HG03175 (cell line): ENCODE data around the gene ZNF385D.
"Not testable (repeated sequence)": the region's sequence is repeated elsewhere in the genome, so short reads cannot be mapped to it uniquely, and the experiment has no call there.

ENCODE experiments used
- ATAC-seq: cut with Tn5 transposase; IDR thresholded peaks from one replicate; pipeline ENCODE4 v1.9.1; 2021; ENCODE audit warnings: mild to moderate bottlenecking, moderate library complexity; ENCODE audit not compliant: unreplicated experiment

Gene ZNF385D

GRCh38 chr3:21524133-21524532, 226.9 kb downstream of the ZNF385D start:
- ATAC-seq, result no peak

- ATAC-seq, result no peak
These were observed 230.7 kb downstream of the ZNF385D start for GRCh38 chr3:21520106-21520963.

GRCh38 chr3:21517184-21517583, 233.8 kb downstream of the ZNF385D start:
- ATAC-seq, result no peak

GRCh38 chr3:21515417-21515816, 235.6 kb downstream of the ZNF385D start:
- no peak for ATAC-seq

GRCh38 chr3:21509731-21510470, 241.1 kb downstream of the ZNF385D start:
- no peak for ATAC-seq

- no peak for ATAC-seq
These were observed 242.8 kb downstream of the ZNF385D start for GRCh38 chr3:21508246-21508645.

- no peak for ATAC-seq
These were observed 245.1 kb downstream of the ZNF385D start for GRCh38 chr3:21505711-21506460.

- no peak for ATAC-seq
These were observed 248.4 kb downstream of the ZNF385D start for GRCh38 chr3:21502656-21503055.

- no peak for ATAC-seq
These were observed 250.2 kb downstream of the ZNF385D start for GRCh38 chr3:21500834-21501233.

- ATAC-seq, result not testable (repeated sequence)
These were observed 260.3 kb downstream of the ZNF385D start for GRCh38 chr3:21490671-21491070.

- no peak for ATAC-seq
These were observed 263.5 kb downstream of the ZNF385D start for GRCh38 chr3:21487520-21487919.

- not testable (repeated sequence) for ATAC-seq
These were observed 264.7 kb downstream of the ZNF385D start for GRCh38 chr3:21486024-21486935.

- ATAC-seq, result no peak
These were observed 266.2 kb downstream of the ZNF385D start for GRCh38 chr3:21484828-21485144.

- no peak for ATAC-seq
These were observed 266.8 kb downstream of the ZNF385D start for GRCh38 chr3:21484057-21484827.

- ATAC-seq, result no peak
These were observed 269.0 kb downstream of the ZNF385D start for GRCh38 chr3:21481991-21482390.

GRCh38 chr3:21477541-21478288, 273.3 kb downstream of the ZNF385D start:
- ATAC-seq, result no peak

GRCh38 chr3:21466476-21466875, 284.5 kb downstream of the ZNF385D start:
- ATAC-seq, result no peak

GRCh38 chr3:21464746-21465145, 286.3 kb downstream of the ZNF385D start:
- no peak for ATAC-seq

GRCh38 chr3:21463319-21463718, 287.7 kb downstream of the ZNF385D start:
- no peak for ATAC-seq
